ENCODE results near the gene ATOH8. TPM values are rescaled to one million over a fixed set of nuclear protein-coding genes. Genes with fewer than 3 reads are reported as not detected.

Gene ATOH8
- polyA plus RNA-seq, 2 of the 4 experiments (the other 2 are of a cell fraction) = 1.8 to 20.0 TPM

DNA sequence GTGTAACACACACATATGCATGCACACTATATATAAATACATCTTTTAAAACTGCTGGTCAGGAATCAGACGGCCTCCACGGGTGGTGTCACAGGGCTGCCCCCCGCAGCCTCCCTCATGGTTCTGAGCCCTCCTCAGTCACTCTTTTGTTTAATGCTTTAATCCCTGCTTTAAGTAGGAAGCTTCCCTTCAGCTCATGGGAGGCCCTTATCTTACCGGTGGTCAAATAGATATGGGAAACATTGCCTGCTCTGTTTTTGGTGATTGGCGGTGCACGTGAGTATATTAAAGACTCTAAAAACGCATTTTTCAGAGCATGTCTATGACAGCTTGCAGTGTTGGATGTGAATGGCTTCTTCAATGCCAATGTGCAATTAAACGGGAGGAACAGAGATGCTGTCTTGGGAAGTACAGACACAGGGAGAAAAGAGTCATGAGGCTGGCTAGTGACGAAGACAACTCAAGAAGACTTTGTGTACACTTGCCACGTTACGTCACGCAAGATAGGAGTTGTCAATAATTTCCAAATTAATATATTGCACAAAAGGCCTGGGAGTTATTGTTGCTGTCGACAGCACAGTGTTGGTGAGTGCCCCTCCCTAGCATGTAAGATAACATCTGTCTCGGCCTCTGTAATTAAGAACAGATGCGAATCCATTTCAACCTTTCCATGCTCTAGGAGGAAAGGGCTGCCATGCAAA lies 36.3 kb upstream of the ATOH8 start (continued):
- no peak for TF ChIP-seq RARB (CRISPR knock-in tag; IDR thresholded peaks at IDR 0.05)

GRCh38 chr2:85718009-85718391 lies 35.8 kb upstream of the ATOH8 start:
- FAIRE-seq (no peak), ATAC-seq (peak in 1 of 2 experiments; percentile 39; a peak in 3 of 6 replicates), DNase-seq (ENCODE audit: low read depth in 1 of 2, low spot score in 1 of 2) (no peak)
- WGBS (ENCODE audit: missing lambda C conversion rate) = 64% methylated on average over 7 of the region's 7 CpGs
- Histone ChIP-seq H3K4me1 (peaks cover 8% of the 10 kb centered on the region; the same call in 2 of the 3 replicates), H3K4me2 (no peak overlapping the region), H3K4me3 (no peak overlapping the region), H3K27ac (no peak overlapping the region; a peak in 1 of 6 replicates), H3K9me3 (no peaks in the 10 kb centered on the region)
- CTCF ChIA-PET = interaction anchor here (0.6 to 16.3 kb wide), 10 partner anchors 11 to 362 kb away, joined by 3 to 170 read pairs (median 18); no protein-coding TSS in a partner anchor
- POLR2A ChIA-PET = interaction anchor here (0.6 kb wide), 1 partner anchor 22 kb away, joined by 4 read pairs; no protein-coding TSS in a partner anchor
- peak; percentile 14; the same call in 1 of the 3 replicates for TF ChIP-seq CTCF (IDR thresholded peaks at IDR 0.05)
- peak; percentile 37 to 52; a peak in 3 of 5 replicates for TF ChIP-seq RAD21 (conservative IDR thresholded peaks at IDR 0.05 in 1 of 2, IDR thresholded peaks at IDR 0.05 in 1 of 2)
- TF ChIP-seq HDAC2 (IDR thresholded peaks at IDR 0.05) = no peak

GRCh38 chr2:85718885-85719492 lies 34.8 kb upstream of the ATOH8 start:
- Histone ChIP-seq H3K9me3 (no peaks in the 10 kb centered on the region), H3K27ac (no peak overlapping the region; a peak in 1 of 6 replicates), H3K4me3 (no peak overlapping the region), H3K4me2 (no peak overlapping the region), H3K4me1 (no peaks in the 10 kb centered on the region; the same call in 2 of the 3 replicates)
- TF ChIP-seq RNF2 (IDR thresholded peaks at IDR 0.05; ENCODE audit: borderline replicate concordance, low read depth) = no peak
- no peak for TF ChIP-seq SMC3 (IDR thresholded peaks at IDR 0.05)
- no peak for TF ChIP-seq NPAS2 (CRISPR knock-in tag; IDR thresholded peaks at IDR 0.05; ENCODE audit: borderline replicate concordance)
- TF ChIP-seq TP53 (CRISPR knock-in tag; IDR thresholded peaks at IDR 0.05) = no peak
- no peak for TF ChIP-seq JUNB (IDR thresholded peaks at IDR 0.05)
- no peak for TF ChIP-seq EHF (CRISPR knock-in tag; IDR thresholded peaks at IDR 0.05)
- no peak for TF ChIP-seq BCL3 (IDR thresholded peaks at IDR 0.05)
- 71% methylated on average over 10 of the region's 10 CpGs for WGBS (ENCODE audit: missing lambda C conversion rate)
- ChIA-PET POLR2A (no interaction called here), CTCF (interaction anchor here (0.7 to 16.3 kb wide), 15 partner anchors 8 to 361 kb away, joined by 3 to 170 read pairs (median 8); no protein-coding TSS in a partner anchor)
- FAIRE-seq (no peak), DNase-seq (ENCODE audit: low read depth in 1 of 2, low spot score in 1 of 2) (no peak), ATAC-seq (no peak)

DNA sequence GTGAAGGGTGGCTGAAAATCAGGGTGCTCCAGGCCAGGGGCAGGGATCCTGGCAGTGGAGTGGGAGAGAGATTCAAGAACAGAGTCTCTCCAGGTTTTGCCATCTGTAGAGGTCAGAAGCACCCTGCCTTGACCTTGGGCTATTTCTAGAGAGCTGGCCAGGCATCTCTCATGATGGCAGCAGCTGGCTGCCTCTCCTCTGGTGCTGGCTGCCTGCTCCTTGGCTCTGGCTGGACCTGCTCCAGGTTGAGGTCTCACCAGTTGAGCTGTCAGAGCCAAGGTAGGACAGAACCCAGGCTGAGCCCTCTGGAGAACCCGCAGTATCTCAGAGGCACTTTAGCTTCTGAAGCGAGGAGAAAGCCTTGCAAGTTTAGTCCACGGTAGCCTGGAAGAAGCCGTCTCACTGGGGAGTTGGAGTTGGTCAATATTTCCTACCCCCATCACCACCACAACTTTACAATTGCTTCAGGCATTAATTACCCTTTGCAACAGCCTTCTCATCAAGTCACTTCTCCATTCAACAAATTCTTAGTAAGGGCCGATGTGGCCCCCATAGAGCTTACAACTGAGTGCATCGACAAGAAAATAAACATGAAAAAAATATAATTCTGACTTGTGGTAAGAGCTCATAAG lies 34.1 kb upstream of the ATOH8 start:
- ChIA-PET POLR2A (no interaction called here), CTCF (interaction anchor here (0.9 to 16.3 kb wide), 17 partner anchors 9 to 360 kb away, joined by 3 to 170 read pairs (median 8); no protein-coding TSS in a partner anchor)
- no peak for ATAC-seq
- no peak for FAIRE-seq
- Histone ChIP-seq H3K4me2 (no peak overlapping the region), H3K4me1 (peaks cover 7% of the 10 kb centered on the region; the same call in 1 of the 3 replicates), H3K27ac (no peak overlapping the region; a peak in 1 of 6 replicates), H3K9me3 (no peaks in the 10 kb centered on the region), H3K4me3 (no peak overlapping the region)
- DNase-seq (ENCODE audit: low read depth in 1 of 2, low spot score in 1 of 2) = no peak
- 78% methylated on average over 6 of the region's 6 CpGs for WGBS (ENCODE audit: missing lambda C conversion rate)
- TF ChIP-seq MAFK (IDR thresholded peaks at IDR 0.05; ENCODE audit: partially characterized antibody) (no peak), E2F6 (IDR thresholded peaks at IDR 0.05; ENCODE audit: borderline replicate concordance, low read depth) (no peak), BCL3 (IDR thresholded peaks at IDR 0.05) (no peak), MYC (IDR thresholded peaks at IDR 0.05; ENCODE audit: borderline replicate concordance, low read length) (no peak), NPAS2 (CRISPR knock-in tag; IDR thresholded peaks at IDR 0.05; ENCODE audit: borderline replicate concordance) (no peak), EHMT2 (IDR thresholded peaks at IDR 0.05; ENCODE audit: low read depth) (no peak), EP300 (IDR thresholded peaks at IDR 0.05) (no peak), FOSB (CRISPR knock-in tag; IDR thresholded peaks at IDR 0.05) (no peak), MAX (IDR thresholded peaks at IDR 0.05) (no peak), HDAC2 (IDR thresholded peaks at IDR 0.05) (no peak), POLR2AphosphoS2 (conservative IDR thresholded peaks at IDR 0.05; ENCODE audit: low read length) (no peak), HEYL (CRISPR knock-in tag; IDR thresholded peaks at IDR 0.05) (no peak), CHD4 (IDR thresholded peaks at IDR 0.05; ENCODE audit: borderline replicate concordance) (no peak), TFCP2L1 (CRISPR knock-in tag; IDR thresholded peaks at IDR 0.05) (no peak), PHF8 (IDR thresholded peaks at IDR 0.05; ENCODE audit: borderline replicate concordance, low read depth) (no peak)

All from A549 (cell line).